Measurements from ENCODE around the gene NPEPPS.

NPEPPS gene

GRCh38 chr17:47630614-47631013 lies 99.7 kb downstream of the NPEPPS start:
- DNase-seq, result no peak

GRCh38 chr17:47632991-47633390 lies 102.1 kb downstream of the NPEPPS start:
- DNase-seq, result no peak

- no peak for DNase-seq
Measured at GRCh38 chr17:47633996-47634395, 103.1 kb downstream of the NPEPPS start.

GRCh38 chr17:47634870-47635269 lies 104.0 kb downstream of the NPEPPS start:
- DNase-seq, result no peak

- DNase-seq, result no peak
Measured at GRCh38 chr17:47635734-47636133, 104.8 kb downstream of the NPEPPS start.

- DNase-seq, result no peak
Measured at GRCh38 chr17:47636273-47637030, 105.5 kb downstream of the NPEPPS start.

- DNase-seq, result no peak
Measured at GRCh38 chr17:47638903-47639302, 108.0 kb downstream of the NPEPPS start.

GRCh38 chr17:47640076-47640475 lies 109.2 kb downstream of the NPEPPS start:
- DNase-seq, result no peak

- DNase-seq, result no peak
Measured at GRCh38 chr17:47641202-47641601, 110.3 kb downstream of the NPEPPS start.

GRCh38 chr17:47643116-47643515 lies 112.2 kb downstream of the NPEPPS start:
- no peak for DNase-seq

- DNase-seq, result no peak
Measured at GRCh38 chr17:47644324-47644723, 113.4 kb downstream of the NPEPPS start.

- DNase-seq, result peak; percentile 100
Measured at GRCh38 chr17:47649153-47649971, 118.5 kb downstream of the NPEPPS start, which contains the start of gene KPNB1. KPNB1 (plus strand) TSS chr17:47649919; CDS start chr17:47650245, 326 bp downstream.

- DNase-seq, result no peak
Measured at GRCh38 chr17:47649972-47650524, 119.1 kb downstream of the NPEPPS start.

GRCh38 chr17:47650525-47651522 lies 119.9 kb downstream of the NPEPPS start:
- DNase-seq, result peak; percentile 95

GRCh38 chr17:47651704-47652103 lies 120.8 kb downstream of the NPEPPS start:
- DNase-seq, result no peak

- no peak for DNase-seq
Measured at GRCh38 chr17:47652570-47652969, 121.7 kb downstream of the NPEPPS start.

- DNase-seq, result no peak
Measured at GRCh38 chr17:47653442-47653841, 122.5 kb downstream of the NPEPPS start.

- DNase-seq, result no peak
Measured at GRCh38 chr17:47654991-47655390, 124.1 kb downstream of the NPEPPS start.

- DNase-seq, result no peak
Measured at GRCh38 chr17:47660064-47660492, 129.2 kb downstream of the NPEPPS start.

- DNase-seq, result peak; percentile 53
Measured at GRCh38 chr17:47663912-47664623, 133.2 kb downstream of the NPEPPS start.

GRCh38 chr17:47664624-47664941 lies 133.7 kb downstream of the NPEPPS start:
- no peak for DNase-seq

GRCh38 chr17:47665655-47666054 lies 134.7 kb downstream of the NPEPPS start:
- DNase-seq, result no peak
